GM20431 (cell line): ENCODE data around the gene INTS15.

Experiments used
- in situ Hi-C: fragments of 300-500 bp; cut with MseI, MboI; formaldehyde crosslinking; loops from one replicate; pipeline ENCODE4 v1.15.0; 2020; ENCODE audit warnings: low sequenced_read_pairs; ENCODE audit not compliant: unreplicated experiment

INTS15 gene

GRCh38 chr7:6653071-6654003 lies 63.5 kb downstream of the INTS15 start:
- in situ Hi-C loops = no loop called here

- in situ Hi-C loops = no loop called here
Measured at GRCh38 chr7:6654113-6654841, 64.5 kb downstream of the INTS15 start.

- in situ Hi-C loops = no loop called here
Measured at GRCh38 chr7:6654842-6655610, 65.2 kb downstream of the INTS15 start.

GRCh38 chr7:6655636-6656385 lies 66.0 kb downstream of the INTS15 start:
- in situ Hi-C loops = no loop called here

- in situ Hi-C loops = no loop called here
Measured at GRCh38 chr7:6656413-6656812, 66.6 kb downstream of the INTS15 start.
